IPS-15b (cell line): Measurements from ENCODE around the gene TTC34.

ENCODE experiments used
- H3K27me3 ChIP-seq: one replicate; pipeline ENCODE4 v1.6.1; 2013; ENCODE audit warnings: low read length; ENCODE audit not compliant: control insufficient read depth, insufficient read depth
- H3K36me3 ChIP-seq: one replicate; pipeline ENCODE4 v1.6.1; 2013; ENCODE audit warnings: low read length; ENCODE audit not compliant: control insufficient read depth, insufficient read depth
- H3K4me1 ChIP-seq: one replicate; pipeline ENCODE4 v1.6.1; 2013; ENCODE audit warnings: mild to moderate bottlenecking, low read length; ENCODE audit not compliant: control insufficient read depth, insufficient read depth
- H3K4me3 ChIP-seq: one replicate; pipeline ENCODE4 v1.5.1; 2013; ENCODE audit warnings: low read depth, low read length
- H3K9ac ChIP-seq: one replicate; pipeline ENCODE4 v1.6.1; 2013; ENCODE audit warnings: low read depth, mild to moderate bottlenecking, low read length
- H3K9me3 ChIP-seq: one replicate; pipeline ENCODE4 v1.6.1; 2013; ENCODE audit warnings: mild to moderate bottlenecking, low read length; ENCODE audit not compliant: control insufficient read depth, insufficient read depth

TTC34 gene, protein sequence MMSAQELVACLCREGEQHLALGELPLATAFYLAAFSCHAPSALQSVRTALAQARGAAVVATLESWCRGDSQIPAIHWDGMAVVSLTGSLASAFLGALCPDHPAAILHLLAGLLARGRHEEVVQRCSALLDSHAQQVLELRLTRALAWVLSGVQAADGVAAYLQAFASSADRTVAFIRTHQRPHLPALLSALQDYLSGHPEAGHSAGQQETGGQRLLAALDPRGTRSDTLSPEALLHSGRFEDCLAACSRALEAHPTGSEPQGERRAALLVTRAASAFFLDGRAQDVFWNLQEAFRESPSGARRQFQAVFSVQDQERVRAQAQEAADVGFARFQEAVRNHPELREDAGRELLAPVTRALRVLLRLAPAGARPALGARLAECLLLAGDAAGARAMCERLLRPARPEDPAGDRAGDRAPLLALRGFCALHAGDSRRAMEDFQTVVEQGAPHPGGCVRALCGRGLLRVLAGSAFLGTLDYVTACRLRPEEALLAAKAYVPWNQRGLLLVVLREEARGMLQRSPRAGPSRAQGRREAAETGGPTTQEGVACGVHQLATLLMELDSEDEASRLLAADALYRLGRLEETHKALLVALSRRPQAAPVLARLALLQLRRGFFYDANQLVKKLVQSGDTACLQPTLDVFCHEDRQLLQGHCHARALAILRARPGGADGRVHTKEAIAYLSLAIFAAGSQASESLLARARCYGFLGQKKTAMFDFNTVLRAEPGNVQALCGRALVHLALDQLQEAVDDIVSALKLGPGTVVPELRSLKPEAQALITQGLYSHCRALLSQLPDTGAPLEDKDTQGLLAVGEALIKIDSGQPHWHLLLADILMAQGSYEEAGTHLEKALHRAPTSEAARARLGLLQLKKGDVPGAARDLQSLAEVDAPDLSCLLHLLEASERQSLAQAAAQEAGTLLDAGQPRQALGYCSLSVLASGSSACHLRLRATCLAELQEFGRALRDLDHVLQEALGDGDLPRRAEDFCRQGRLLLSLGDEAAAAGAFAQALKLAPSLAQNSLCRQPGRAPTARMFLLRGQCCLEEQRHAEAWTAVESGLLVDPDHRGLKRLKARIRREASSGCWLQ

DNA sequence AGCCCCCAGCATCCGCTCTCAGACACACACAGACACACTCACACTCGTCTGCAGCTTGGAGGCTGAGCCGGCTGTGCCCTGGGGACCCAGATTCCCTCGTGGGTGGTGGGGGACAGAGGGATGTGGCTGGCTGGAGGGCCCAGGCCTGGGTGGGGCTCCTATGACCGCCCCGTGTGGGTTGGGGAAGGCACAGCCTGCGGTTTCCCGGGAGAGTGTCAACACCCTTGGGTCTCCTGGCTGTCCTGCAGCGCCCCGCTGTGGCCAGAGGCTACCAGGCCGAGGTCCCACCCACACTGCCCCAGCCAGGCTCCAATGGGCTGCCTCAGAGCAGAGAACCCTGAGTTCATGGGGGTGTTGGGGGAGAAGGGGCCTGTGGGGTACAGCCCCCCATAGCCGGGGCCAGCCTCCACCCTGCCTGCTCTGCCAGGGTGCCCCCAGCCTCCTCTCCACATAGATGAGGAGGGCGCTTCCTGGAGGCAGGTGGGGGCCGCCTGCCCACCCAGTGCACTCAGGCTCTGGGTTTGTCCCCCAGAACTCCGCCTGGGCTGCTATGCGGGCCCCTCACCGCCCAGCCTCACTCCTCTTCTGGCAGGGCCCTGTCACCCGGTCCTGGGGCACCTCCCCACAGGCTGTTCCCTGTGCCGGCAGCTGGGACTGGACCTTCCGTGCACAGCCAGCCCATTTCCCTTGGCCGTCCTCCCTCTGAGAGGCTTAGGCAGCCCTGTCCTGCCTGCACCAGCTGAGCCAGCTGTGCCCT lies at the start of gene TTC34:
TTC34 (minus strand) TSS at position 159 of the 757 bp plus-strand sequence. CDS start 866 bp downstream, outside the sequence.
- Histone ChIP-seq H3K4me3 (no peak within 1 kb of the TSS), H3K9me3 (no peaks in the 10 kb centered on the region), H3K9ac (no peak within 1 kb of the TSS), H3K27me3 (no peaks in the 10 kb centered on the region), H3K36me3 (no peaks in the 10 kb centered on the region), H3K4me1 (no peaks in the 10 kb centered on the region)

DNA sequence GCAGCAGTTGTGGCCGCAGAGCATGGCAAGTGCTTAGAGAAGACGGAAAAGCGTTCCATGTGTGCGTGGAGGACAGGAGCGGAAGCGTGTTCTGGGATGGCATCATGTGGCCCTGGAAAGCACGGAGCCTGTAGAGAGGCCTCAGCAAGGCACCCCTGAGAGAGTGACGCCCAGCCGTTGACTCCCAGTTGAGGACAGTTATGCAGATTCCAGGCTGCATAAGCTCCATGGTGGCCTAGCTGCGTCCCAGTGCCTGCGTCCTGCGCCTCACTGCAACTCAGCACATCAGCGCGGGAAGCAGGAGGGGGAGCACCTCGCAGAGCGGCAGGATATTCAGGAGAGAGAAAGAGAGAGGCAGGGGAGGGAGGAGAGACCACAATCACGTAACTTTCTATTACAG lies 49.0 kb upstream of the TTC34 start:
- peaks cover 4% of the 10 kb centered on the region for H3K9me3 ChIP-seq
- H3K4me3 ChIP-seq: no peak overlapping the region
- H3K9ac ChIP-seq: no peak overlapping the region
- no peaks in the 10 kb centered on the region for H3K27me3 ChIP-seq
- H3K4me1 ChIP-seq: no peaks in the 10 kb centered on the region
- H3K36me3 ChIP-seq: peaks cover 3% of the 10 kb centered on the region

- no peaks in the 10 kb centered on the region for H3K4me1 ChIP-seq
- H3K36me3 ChIP-seq: peaks cover 3% of the 10 kb centered on the region
- H3K27me3 ChIP-seq: no peaks in the 10 kb centered on the region
- no peak overlapping the region for H3K9ac ChIP-seq
- peaks cover 11% of the 10 kb centered on the region for H3K9me3 ChIP-seq
- H3K4me3 ChIP-seq: no peak overlapping the region
These were observed 46.6 kb upstream of the TTC34 start for GRCh38 chr1:2848006-2848670.

DNA sequence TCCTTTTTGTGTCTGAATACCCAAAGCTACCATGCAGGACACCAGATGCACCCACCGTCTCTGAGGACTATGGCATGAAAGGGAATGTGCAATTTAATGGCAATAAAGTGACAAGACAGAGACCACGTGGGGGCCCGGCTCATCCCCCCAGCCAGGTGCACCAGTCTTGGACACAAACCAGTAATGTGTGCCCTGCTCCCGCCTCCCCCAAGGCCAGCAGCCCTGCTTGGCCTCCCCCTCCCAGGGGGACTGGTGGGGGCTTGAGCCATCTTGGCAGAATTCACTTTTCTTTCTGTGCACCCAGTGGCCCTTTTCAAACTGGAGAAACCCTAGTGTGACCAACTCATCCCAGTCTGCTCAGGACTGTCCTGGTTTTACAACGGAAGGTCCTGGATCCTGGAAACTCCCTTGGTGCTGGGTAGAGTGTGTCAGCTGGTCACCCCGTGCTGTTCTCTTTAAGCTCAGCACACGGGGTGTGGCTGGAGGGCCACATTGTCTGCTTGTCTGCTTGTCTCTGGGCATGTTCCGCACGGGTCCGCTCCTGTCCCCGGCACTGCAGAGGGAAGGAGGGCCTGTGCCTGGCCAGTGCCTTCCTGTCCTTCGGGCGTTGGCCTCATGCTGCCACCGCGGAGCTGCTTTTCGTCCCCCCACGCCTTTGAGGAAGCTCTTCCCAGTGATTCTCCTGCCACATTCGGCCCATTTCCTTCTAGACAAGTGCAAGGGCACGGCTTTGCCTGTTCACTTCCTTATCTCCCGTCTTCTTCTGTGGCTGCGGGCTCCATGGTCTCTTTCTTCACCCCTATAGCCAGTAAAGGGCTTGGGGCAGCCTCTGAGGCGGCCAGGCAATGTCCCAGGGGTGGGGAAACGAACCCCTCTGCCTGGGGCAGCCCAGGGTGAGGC lies 45.8 kb upstream of the TTC34 start:
- H3K4me3 ChIP-seq: no peak overlapping the region
- no peak overlapping the region for H3K9ac ChIP-seq
- H3K27me3 ChIP-seq: no peaks in the 10 kb centered on the region
- H3K36me3 ChIP-seq: peaks cover 3% of the 10 kb centered on the region
- no peaks in the 10 kb centered on the region for H3K4me1 ChIP-seq
- peaks cover 11% of the 10 kb centered on the region for H3K9me3 ChIP-seq

GRCh38 chr1:2845869-2846268 lies 44.4 kb upstream of the TTC34 start:
- Histone ChIP-seq H3K36me3 (peaks cover 3% of the 10 kb centered on the region), H3K27me3 (no peaks in the 10 kb centered on the region), H3K9me3 (peaks cover 11% of the 10 kb centered on the region), H3K4me1 (no peaks in the 10 kb centered on the region), H3K9ac (no peak overlapping the region), H3K4me3 (no peak overlapping the region)

- H3K4me3 ChIP-seq: no peak overlapping the region
- H3K4me1 ChIP-seq: no peaks in the 10 kb centered on the region
- H3K36me3 ChIP-seq: no peaks in the 10 kb centered on the region
- peaks cover 5% of the 10 kb centered on the region for H3K9me3 ChIP-seq
- H3K27me3 ChIP-seq: no peaks in the 10 kb centered on the region
- no peak overlapping the region for H3K9ac ChIP-seq
These were observed 38.7 kb upstream of the TTC34 start for GRCh38 chr1:2840036-2840809.

DNA sequence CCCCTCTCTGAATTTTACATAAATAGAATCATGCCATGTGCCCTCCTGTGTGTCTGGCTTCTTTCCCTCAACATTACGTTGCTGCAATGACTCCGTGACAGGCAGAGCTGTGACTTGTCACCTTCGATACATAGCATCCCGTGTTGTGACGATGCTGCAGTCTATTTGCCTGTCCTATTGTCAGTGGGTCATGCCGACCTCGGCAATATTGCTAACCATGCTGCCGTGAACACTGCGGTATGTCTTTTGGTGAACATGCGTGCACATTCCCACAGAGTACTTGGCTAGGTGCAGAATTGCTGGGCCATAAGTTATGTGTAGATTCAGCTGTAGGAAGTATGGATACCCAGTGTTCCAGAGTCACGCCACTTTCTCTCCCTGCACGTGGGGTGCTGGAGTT lies 36.3 kb upstream of the TTC34 start:
- Histone ChIP-seq H3K9ac (no peak overlapping the region), H3K36me3 (no peaks in the 10 kb centered on the region), H3K9me3 (no peaks in the 10 kb centered on the region), H3K27me3 (no peaks in the 10 kb centered on the region), H3K4me3 (no peak overlapping the region), H3K4me1 (no peaks in the 10 kb centered on the region)

DNA sequence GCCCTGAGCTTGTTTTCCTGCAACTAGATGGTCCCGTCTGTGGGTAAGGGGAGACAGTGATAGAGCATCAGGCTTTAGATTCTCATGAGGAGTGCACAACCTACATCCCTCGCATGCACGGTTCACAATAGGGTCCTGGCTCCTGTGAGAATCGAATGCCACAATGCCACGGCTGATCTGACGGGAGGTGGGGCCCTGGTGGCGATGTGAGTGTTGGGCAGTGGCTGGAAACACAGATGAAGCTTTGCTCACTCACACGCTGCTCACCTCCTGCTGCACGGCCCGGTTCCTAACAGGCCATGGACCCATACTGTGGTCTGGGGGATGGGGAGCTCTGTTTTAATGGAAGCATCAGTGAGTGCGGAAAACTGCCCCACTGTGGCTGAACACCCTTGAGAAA lies 35.8 kb upstream of the TTC34 start:
- H3K27me3 ChIP-seq: no peaks in the 10 kb centered on the region
- H3K9ac ChIP-seq: no peak overlapping the region
- no peaks in the 10 kb centered on the region for H3K9me3 ChIP-seq
- no peaks in the 10 kb centered on the region for H3K36me3 ChIP-seq
- no peak overlapping the region for H3K4me3 ChIP-seq
- no peaks in the 10 kb centered on the region for H3K4me1 ChIP-seq

- H3K4me1 ChIP-seq: no peaks in the 10 kb centered on the region
- no peak overlapping the region for H3K9ac ChIP-seq
- no peak overlapping the region for H3K4me3 ChIP-seq
- H3K27me3 ChIP-seq: no peaks in the 10 kb centered on the region
- H3K36me3 ChIP-seq: no peaks in the 10 kb centered on the region
- peaks cover 2% of the 10 kb centered on the region for H3K9me3 ChIP-seq
These were observed 35.0 kb upstream of the TTC34 start for GRCh38 chr1:2836333-2836970.
